Esophagus squamous epithelium (tissue), 5 donors: Measurements from ENCODE around the gene RNF223. TPM values are rescaled to one million over a fixed set of nuclear protein-coding genes. Genes with fewer than 3 reads are reported as not detected.
"Not testable (repeated sequence)": the region's sequence is repeated elsewhere in the genome, so short reads cannot be mapped to it uniquely, and the experiment has no call there.

Source experiments
- DNase-seq: peaks from one replicate; lab custom pipeline; 2025; lab: John Stamatoyannopoulos, UW
- H3K27ac ChIP-seq, 4 donors: fragments of 200-600 bp; sonication (generic); one replicate each; pipeline ENCODE4 v1.5.1; 2016 to 2019; ENCODE audit warnings: mild to moderate bottlenecking in 1 of 4
- H3K27me3 ChIP-seq, 4 donors: fragments of 200-600 bp; sonication (generic); 1 replicate in 3 of 4; 2 replicates in 1 of 4; pipeline versions ENCODE4 v1.5.1 to v1.6.0; 2017 to 2021; ENCODE audit warnings: antibody characterized with exemption in 1 of 4
- H3K36me3 ChIP-seq, 3 donors: fragments of 200-600 bp; sonication (generic); one replicate each; pipeline ENCODE4 v1.5.1; 2016 to 2019
- H3K4me1 ChIP-seq, 3 donors: fragments of 200-600 bp; sonication (generic); one replicate each; pipeline ENCODE4 v1.5.1; 2017 to 2019
- H3K4me3 ChIP-seq, 4 donors: fragments of 200-600 bp; sonication (generic); 1 replicate in 3 of 4; 2 replicates in 1 of 4; pipeline ENCODE4 v1.5.1; 2016 to 2019; ENCODE audit warnings: mild to moderate bottlenecking in 2 of 4, moderate library complexity in 1 of 4
- H3K9me3 ChIP-seq, 3 donors: fragments of 200-600 bp; sonication (generic); one replicate each; pipeline ENCODE4 v1.5.1; 2016 to 2019
- POLR2A ChIP-seq, 4 donors: fragments of 450-650 bp; IDR thresholded peaks; one replicate each; pipeline ENCODE4 v1.6.1; 2017; ENCODE audit warnings: antibody characterized with exemption in 4 of 4, mild to moderate bottlenecking in 4 of 4, moderate library complexity in 3 of 4
- WGBS, 2 donors: methylation state at CpG; one replicate each; pipeline ENCODE4 v1.1.5; 2018; 5-methylcytosine and 5-hydroxymethylcytosine counted together
- intact Hi-C: fragments of 100-400 bp; cut with DNase I; formaldehyde crosslinking; loops from one replicate; pipeline ENCODE4 v1.15.0; 2022
- total RNA-seq, 4 donors: library from RNA; depleted of rRNA; stranded (reverse); fragments of >200 nt; gene quantifications; one replicate each; pipeline ENCODE4 v1.1.0, GENCODE V29; 2016
- TF ChIP-seq, protein P1 (sequence below), 6 experiments: fragments of 450-650 bp in 4 of 6; fragments of 200-600 bp in 2 of 6; sonication (generic) in 2 of 6; IDR thresholded peaks; one replicate each; pipeline ENCODE4 v1.5.1; 2016 to 2019; ENCODE audit warnings: antibody characterized with exemption in 6 of 6, mild to moderate bottlenecking in 4 of 6, moderate library complexity in 4 of 6
- donor health status: DM: yes; HTN: yes; CAD: no.

Gene RNF223
- total RNA-seq, 4 donors from 2014 or later = 11.8 to 25.3 (median 12.3) TPM

DNA sequence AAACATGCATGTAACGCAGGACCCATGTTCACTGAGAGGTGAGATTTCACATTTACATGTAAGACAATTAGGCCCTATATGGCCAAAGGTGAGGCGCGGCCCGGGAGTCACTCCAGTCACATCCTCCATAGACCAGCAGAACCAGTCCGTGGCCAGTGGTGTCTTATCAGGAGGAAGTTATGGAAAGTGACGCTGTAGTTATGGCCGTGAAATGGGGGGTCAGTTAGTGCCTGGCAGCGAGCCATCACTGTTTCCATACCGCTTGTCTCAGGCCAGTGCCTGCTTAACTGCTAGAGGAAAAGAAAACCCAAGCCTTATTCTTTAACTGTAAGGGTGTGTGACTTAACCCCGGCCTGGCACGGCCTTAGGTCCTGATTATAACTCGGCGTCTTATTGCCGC is 35.6 kb upstream of the RNF223 start:
- peaks cover 0 to 13% (median 4%) of the 10 kb centered on the region in 3 donors for H3K4me1 ChIP-seq
- 81 to 84% methylated on average over 14 of the region's 14 CpGs for WGBS, 2 donors
- no peak overlapping the region for H3K27ac ChIP-seq
- peaks cover 0 to 8% (median 0%) of the 10 kb centered on the region in 3 donors for H3K9me3 ChIP-seq
- DNase-seq = no peak
- no peak overlapping the region for H3K4me3 ChIP-seq
- intact Hi-C loops = loop anchor here (10.0 kb wide), 1 partner anchor 75 kb away; no protein-coding TSS in a partner anchor
- TF ChIP-seq, protein P1, sequence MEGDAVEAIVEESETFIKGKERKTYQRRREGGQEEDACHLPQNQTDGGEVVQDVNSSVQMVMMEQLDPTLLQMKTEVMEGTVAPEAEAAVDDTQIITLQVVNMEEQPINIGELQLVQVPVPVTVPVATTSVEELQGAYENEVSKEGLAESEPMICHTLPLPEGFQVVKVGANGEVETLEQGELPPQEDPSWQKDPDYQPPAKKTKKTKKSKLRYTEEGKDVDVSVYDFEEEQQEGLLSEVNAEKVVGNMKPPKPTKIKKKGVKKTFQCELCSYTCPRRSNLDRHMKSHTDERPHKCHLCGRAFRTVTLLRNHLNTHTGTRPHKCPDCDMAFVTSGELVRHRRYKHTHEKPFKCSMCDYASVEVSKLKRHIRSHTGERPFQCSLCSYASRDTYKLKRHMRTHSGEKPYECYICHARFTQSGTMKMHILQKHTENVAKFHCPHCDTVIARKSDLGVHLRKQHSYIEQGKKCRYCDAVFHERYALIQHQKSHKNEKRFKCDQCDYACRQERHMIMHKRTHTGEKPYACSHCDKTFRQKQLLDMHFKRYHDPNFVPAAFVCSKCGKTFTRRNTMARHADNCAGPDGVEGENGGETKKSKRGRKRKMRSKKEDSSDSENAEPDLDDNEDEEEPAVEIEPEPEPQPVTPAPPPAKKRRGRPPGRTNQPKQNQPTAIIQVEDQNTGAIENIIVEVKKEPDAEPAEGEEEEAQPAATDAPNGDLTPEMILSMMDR (IDR thresholded peaks at IDR 0.05) = no peak
- TF ChIP-seq POLR2A (IDR thresholded peaks at IDR 0.05) = no peak
- peaks cover 0 to 23% (median 0%) of the 10 kb centered on the region in 3 donors for H3K36me3 ChIP-seq
- H3K27me3 ChIP-seq = no peaks in the 10 kb centered on the region

DNA sequence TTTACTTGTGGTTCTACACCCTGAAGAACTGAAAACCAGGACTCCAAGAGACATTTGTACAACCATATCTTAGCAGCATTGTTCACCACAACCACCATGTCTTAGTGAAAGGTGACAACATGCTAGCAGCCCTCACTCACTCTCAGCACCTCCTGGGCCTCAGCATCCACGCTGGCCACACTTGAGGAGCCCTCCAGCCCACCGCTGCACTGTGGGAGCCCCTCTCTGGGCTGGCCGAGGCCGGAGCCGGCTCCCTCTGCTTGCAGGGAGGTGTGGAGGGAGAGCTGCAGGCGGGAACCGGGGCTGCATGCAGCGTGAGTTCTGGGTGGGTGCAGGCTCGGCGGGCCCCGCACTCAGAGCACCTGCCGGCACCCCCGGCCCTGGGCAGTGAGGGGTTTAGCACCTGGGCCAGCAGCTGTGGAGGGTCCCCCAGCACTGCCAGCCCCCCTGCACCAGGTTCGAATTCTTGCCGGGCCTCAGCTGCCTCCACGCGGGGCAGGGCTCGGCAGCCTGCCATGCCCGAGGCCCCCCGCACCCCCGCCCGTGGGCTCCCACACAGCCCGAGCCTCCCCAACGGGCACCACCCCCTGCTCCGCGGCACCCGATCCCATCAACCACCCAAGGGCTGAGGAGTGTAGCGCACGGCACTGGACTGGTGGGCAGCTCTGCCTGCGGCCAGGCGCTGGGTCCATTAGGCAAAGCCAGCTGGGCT is 32.6 kb upstream of the RNF223 start:
- Histone ChIP-seq H3K27ac (no peak overlapping the region), H3K9me3 (no peaks in the 10 kb centered on the region), H3K4me1 (peaks cover 0 to 6% (median 0%) of the 10 kb centered on the region in 3 donors), H3K27me3 (no peaks in the 10 kb centered on the region), H3K36me3 (peaks cover 0 to 3% (median 0%) of the 10 kb centered on the region in 3 donors), H3K4me3 (no peak overlapping the region)
- WGBS, 2 donors = 100% methylated on average over 8 of the region's 31 CpGs; no CpG with 5 or more reads in 1 of the 2 donors
- no peak for DNase-seq
- TF ChIP-seq POLR2A (IDR thresholded peaks at IDR 0.05) = no peak
- TF ChIP-seq, protein P1 (IDR thresholded peaks at IDR 0.05) = no peak
- intact Hi-C loops = no loop called here

DNA sequence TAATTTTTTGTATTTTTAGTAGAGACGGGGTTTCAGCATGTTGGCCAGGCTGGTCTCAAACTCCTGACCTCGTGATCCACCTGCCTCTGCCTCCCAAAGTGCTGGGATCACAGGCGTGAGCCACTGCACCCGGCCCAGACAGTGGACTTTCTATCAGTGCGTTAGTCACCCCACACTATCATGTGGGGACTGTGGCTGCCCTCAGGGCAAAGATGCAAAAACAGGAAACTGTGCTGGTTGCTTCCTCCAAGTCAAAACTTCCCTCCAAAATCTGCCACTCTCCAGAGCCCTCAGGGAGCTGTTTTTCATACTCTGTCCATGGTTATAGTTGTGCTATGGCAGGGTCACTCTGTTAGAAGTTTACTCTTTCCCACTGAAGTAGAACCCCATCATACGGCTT is 30.0 kb upstream of the RNF223 start:
- H3K9me3 ChIP-seq, H3K36me3 ChIP-seq, H3K4me1 ChIP-seq, H3K27me3 ChIP-seq, DNase-seq, H3K4me3 ChIP-seq, H3K27ac ChIP-seq, intact Hi-C loops: not testable (repeated sequence)
- WGBS, 2 donors = 65 to 100% methylated on average over 1 to 2 of the region's 6 CpGs

DNA sequence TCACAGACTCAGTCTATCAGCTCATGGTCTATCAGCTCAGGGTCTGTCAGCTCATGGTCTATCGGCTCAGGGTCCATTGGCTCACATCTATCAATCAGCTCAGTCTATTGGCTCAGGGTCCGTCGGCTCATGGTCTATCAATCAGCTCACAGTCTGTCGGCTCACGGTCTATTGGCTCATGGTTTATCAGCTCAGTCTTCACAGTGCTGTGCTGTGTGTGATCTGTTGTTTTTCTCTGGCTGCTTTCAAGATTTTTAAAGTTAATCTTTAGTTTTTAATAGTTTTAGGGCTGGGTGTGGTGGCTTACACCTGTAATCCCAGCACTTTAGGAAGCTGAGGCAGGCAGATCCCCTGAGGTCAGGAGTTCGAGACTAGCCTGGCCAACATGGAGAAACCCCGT is 27.4 kb upstream of the RNF223 start:
- Histone ChIP-seq H3K4me1 (no peaks in the 10 kb centered on the region), H3K4me3 (no peak overlapping the region), H3K36me3 (no peaks in the 10 kb centered on the region), H3K27ac (no peak overlapping the region), H3K9me3 (peaks cover 0 to 4% (median 0%) of the 10 kb centered on the region in 3 donors), H3K27me3 (no peaks in the 10 kb centered on the region)
- DNase-seq = no peak
- TF ChIP-seq, protein P1 (IDR thresholded peaks at IDR 0.05) = no peak
- TF ChIP-seq POLR2A (IDR thresholded peaks at IDR 0.05) = no peak
- WGBS, 2 donors = 83 to 92% methylated on average over 6 to 7 of the region's 7 CpGs
- intact Hi-C loops = no loop called here

DNA sequence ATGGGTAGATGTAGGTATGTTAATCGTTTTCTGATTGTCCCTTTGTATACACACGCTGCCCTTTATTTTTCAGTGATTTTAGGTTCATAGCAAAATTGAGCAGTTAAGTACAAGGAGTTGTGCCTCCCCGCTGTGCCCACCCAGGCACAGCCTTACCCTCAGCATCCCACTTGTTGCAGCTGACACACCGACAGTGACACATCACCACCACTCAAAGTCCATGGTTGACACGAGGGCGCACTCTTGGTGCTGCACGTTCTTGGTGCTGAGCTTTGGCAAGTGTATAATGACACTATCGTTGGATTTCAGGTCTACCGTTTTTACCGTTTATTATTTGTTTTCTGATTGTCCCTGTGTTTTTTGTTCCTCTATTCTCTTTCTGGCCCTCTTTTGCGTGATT is 26.2 kb upstream of the RNF223 start:
- H3K4me1 ChIP-seq = no peaks in the 10 kb centered on the region
- 93 to 95% methylated on average over 11 of the region's 11 CpGs for WGBS, 2 donors
- no peak overlapping the region for H3K4me3 ChIP-seq
- DNase-seq = no peak
- no peak overlapping the region for H3K27ac ChIP-seq
- no peaks in the 10 kb centered on the region for H3K27me3 ChIP-seq
- TF ChIP-seq, protein P1 (IDR thresholded peaks at IDR 0.05) = no peak
- TF ChIP-seq POLR2A (IDR thresholded peaks at IDR 0.05) = no peak
- H3K36me3 ChIP-seq = no peaks in the 10 kb centered on the region
- peaks cover 0 to 4% (median 0%) of the 10 kb centered on the region in 3 donors for H3K9me3 ChIP-seq
- intact Hi-C loops = no loop called here
